ENCODE results near the gene DDX3X.
"Not testable (repeated sequence)": the region's sequence is repeated elsewhere in the genome, so short reads cannot be mapped to it uniquely, and the experiment has no call there.

The DDX3X gene

GRCh38 chrX:41332005-41332404 lies 2.0 kb upstream of the DDX3X start:
- no peak for DNase-seq

GRCh38 chrX:41332408-41333002 lies 1.5 kb upstream of the DDX3X start:
- DNase-seq, result peak; percentile 27

- DNase-seq, result peak; percentile 90
Measured at GRCh38 chrX:41333003-41333743, 789 bp upstream of the DDX3X start.

- DNase-seq, result peak; percentile 74
Measured at GRCh38 chrX:41334363-41335197, 618 bp downstream of the DDX3X start.

GRCh38 chrX:41335198-41335957 lies 1.4 kb downstream of the DDX3X start:
- DNase-seq, result no peak

GRCh38 chrX:41335958-41336331 lies 2.0 kb downstream of the DDX3X start:
- peak; percentile 58 for DNase-seq

GRCh38 chrX:41336447-41336846 lies 2.5 kb downstream of the DDX3X start:
- no peak for DNase-seq

- DNase-seq, result no peak
Measured at GRCh38 chrX:41337140-41337539, 3.2 kb downstream of the DDX3X start.

- no peak for DNase-seq
Measured at GRCh38 chrX:41338436-41338835, 4.5 kb downstream of the DDX3X start.

GRCh38 chrX:41339148-41339547 lies 5.2 kb downstream of the DDX3X start:
- no peak for DNase-seq

- no peak for DNase-seq
Measured at GRCh38 chrX:41344053-41344452, 10.1 kb downstream of the DDX3X start.

GRCh38 chrX:41347186-41347585 lies 13.2 kb downstream of the DDX3X start:
- no peak for DNase-seq

- DNase-seq, result no peak
Measured at GRCh38 chrX:41348551-41348950, 14.6 kb downstream of the DDX3X start.

- peak; percentile 35 for DNase-seq
Measured at GRCh38 chrX:41350150-41350975, 16.4 kb downstream of the DDX3X start.

GRCh38 chrX:41350976-41351569 lies 17.1 kb downstream of the DDX3X start:
- DNase-seq, result peak; percentile 28

- DNase-seq, result no peak
Measured at GRCh38 chrX:41351923-41352322, 18.0 kb downstream of the DDX3X start.

GRCh38 chrX:41352329-41352838 lies 18.4 kb downstream of the DDX3X start:
- no peak for DNase-seq

- no peak for DNase-seq
Measured at GRCh38 chrX:41353985-41354384, 20.0 kb downstream of the DDX3X start.

GRCh38 chrX:41369152-41369551 lies 35.2 kb downstream of the DDX3X start:
- no peak for DNase-seq

- not testable (repeated sequence) for DNase-seq
Measured at GRCh38 chrX:41371575-41371974, 37.6 kb downstream of the DDX3X start.

- DNase-seq, result no peak
Measured at GRCh38 chrX:41373989-41374606, 40.1 kb downstream of the DDX3X start.
